Suppressor macrophage (primary cell): ENCODE data around the gene SMIM10L2A.
"Not testable (repeated sequence)": the region's sequence is repeated elsewhere in the genome, so short reads cannot be mapped to it uniquely, and the experiment has no call there.

Experiments used
- DNase-seq, 4 experiments: peaks; one replicate each; pipeline ENCODE4 v3.0.0-alpha.2; 2020 to 2022

Gene SMIM10L2A

GRCh38 chrX:135423173-135423864, 1.6 kb downstream of the SMIM10L2A start:
- DNase-seq, result not testable (repeated sequence)

DNA sequence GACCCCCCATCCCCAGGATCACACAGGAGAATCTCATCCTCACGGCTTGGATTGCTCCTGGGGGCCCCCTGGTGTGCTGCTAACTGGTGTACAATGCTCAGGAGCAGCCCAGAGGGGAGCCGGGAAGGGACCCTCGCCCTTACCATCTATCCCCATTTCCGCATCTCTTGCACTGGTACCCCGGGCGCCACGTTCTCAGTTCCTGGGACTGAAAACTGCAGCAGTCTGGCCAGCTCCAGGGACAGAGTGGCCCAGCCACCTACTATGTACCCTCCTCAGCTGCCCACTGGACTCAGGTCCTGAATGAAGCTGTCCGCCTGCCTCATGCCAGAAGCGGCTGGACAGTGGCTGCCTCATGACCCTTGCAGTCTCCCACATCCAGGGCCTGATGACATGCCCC, 2.7 kb downstream of the SMIM10L2A start:
- DNase-seq, result no peak

GRCh38 chrX:135425026-135425965, 3.6 kb downstream of the SMIM10L2A start:
- DNase-seq, result no peak

GRCh38 chrX:135429429-135429828, 7.7 kb downstream of the SMIM10L2A start:
- DNase-seq, result no peak

GRCh38 chrX:135431886-135432285, 10.1 kb downstream of the SMIM10L2A start:
- DNase-seq, result no peak

DNA sequence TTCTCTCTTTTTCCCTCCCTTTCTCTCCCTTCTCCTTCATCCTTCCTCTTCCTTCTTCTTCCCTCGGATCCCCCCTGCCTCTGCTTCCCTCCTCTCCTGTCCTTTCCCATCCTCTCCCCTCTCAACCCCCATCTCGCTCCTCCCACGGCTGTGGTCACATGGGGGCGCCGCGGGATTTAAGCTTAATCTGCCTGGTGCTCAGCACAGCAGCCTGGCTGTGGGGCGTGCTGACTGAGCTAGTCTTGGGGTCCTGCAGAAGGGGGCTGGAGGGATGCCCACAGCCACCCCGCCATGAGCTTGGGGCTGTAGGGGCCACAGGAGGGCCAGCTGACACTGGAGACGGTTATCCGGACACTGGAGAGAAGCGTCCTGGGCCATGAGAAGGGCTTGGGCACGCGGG, 10.7 kb downstream of the SMIM10L2A start:
- DNase-seq, result no peak

GRCh38 chrX:135432881-135433521, 11.3 kb downstream of the SMIM10L2A start:
- no peak for DNase-seq

DNA sequence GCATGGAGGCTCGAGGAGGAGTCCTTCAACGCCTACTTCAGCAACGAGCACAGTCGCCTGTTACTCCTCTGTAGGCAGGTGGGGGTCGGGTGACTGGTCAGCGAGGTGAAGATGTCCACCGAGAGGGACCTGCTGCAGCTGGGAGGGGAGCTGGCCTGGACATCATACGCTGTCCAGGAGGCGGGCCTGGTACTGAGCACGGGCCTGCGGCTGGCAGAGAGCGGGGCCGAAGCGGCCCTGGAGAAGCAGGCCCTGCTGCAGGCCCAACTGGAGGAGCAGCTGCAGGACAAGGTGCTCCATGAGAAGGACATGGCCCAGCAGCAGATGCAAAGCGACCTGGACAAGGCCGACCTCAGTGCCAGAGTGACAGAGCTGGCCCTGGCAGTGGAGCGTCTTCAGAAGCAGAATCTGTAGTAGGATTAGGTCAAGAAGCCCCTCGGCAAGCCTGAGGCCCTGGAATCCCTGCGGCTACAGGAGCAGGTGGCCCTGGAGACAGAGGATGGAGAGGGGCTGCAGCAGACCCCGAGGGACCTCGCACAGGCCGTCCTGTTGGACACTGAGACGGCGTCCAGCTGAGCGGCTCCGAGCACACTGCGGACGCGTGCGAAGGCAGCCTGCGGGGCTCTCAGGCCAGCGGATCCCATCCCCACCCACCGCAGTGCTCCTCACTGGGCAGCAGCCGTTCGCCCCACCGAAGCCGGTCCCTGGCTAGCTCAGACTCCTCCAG, 11.9 kb downstream of the SMIM10L2A start:
- no peak for DNase-seq

- no peak for DNase-seq
Measured at GRCh38 chrX:135434258-135435138, 12.8 kb downstream of the SMIM10L2A start.

- DNase-seq, result no peak
Measured at GRCh38 chrX:135435139-135435922, 13.6 kb downstream of the SMIM10L2A start.

GRCh38 chrX:135435933-135436332, 14.2 kb downstream of the SMIM10L2A start:
- DNase-seq, result no peak

DNA sequence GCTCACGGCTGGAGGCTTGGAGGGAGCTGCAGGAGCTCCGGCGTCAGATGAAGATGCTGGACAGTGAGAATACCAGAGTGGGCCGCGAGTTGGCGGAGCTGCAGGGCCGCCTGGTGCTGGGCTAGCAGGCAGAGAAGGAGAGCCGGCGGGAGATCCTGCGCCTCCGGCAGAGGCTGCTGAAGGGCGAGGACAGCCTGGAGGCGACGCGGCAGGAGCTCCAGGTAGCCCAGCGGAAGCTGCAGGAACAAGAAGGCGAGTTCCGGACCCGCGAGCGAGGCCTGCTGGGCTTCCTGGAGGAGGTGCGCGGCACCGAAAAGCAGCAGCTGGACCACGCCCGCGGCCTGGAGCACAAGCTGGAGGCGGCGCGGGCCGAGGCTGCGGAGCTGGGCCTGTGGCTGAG, 14.7 kb downstream of the SMIM10L2A start:
- no peak for DNase-seq

DNA sequence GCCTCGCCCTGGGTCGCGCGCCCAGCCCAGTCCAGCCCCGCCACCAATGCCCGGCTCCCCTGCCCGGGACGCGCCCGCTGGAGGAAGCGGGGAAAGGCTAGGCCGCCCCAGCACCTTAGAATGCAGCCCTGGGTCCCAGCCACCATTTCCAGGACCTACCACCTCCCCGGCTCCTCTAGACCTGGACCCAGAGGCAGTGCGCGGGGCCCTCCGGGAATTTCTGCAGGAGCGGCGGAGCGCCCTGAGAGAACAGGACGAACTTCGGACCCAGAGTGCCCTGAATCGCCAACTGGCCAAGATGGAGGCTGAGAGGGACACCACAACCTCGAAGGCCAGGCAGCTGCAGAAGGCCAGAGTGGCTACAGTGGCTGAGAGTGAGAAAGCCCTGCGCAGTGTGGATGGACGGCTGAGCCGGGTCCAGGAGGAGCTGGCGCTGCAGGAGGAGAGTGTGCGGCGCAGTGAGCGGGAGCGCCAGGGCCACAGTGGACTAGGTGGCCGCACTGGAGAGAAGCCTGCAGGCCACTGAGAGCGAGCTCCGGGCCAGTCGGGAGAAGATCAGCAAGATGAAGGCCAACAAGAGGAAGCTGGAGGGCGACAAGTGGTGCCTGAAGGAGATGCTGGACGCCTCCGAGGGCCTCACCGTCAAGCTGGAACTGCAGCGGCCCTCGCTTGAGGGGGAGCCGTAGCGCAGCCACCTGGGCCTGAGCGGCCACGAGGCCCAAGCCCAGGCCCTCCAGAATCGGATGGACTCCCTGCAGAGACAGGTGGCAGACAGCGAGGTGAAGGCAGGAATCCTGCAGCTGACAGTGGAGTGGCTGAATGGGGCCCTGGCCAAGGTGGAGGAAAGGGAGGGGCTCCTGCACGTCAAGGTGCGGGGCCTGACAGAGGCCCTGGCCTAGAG, 15.5 kb downstream of the SMIM10L2A start:
- no peak for DNase-seq

GRCh38 chrX:135437867-135438733, 16.4 kb downstream of the SMIM10L2A start:
- DNase-seq, result no peak

DNA sequence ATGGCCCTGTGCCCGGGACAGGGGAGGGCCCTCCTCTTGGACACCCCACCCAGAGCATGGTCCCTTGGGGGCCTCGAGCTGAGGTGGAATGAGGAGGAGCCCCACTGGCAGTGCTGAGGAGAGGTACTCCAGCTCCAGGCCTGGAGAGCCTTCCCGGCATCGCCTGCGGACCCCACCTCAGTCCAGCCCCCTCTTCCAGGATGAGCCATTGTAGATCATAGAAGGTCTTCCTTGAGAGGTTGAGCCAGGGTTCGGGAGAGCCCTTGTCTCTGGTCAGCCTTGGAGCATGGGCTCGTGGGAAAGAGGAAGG, 16.9 kb downstream of the SMIM10L2A start:
- DNase-seq, result no peak

DNA sequence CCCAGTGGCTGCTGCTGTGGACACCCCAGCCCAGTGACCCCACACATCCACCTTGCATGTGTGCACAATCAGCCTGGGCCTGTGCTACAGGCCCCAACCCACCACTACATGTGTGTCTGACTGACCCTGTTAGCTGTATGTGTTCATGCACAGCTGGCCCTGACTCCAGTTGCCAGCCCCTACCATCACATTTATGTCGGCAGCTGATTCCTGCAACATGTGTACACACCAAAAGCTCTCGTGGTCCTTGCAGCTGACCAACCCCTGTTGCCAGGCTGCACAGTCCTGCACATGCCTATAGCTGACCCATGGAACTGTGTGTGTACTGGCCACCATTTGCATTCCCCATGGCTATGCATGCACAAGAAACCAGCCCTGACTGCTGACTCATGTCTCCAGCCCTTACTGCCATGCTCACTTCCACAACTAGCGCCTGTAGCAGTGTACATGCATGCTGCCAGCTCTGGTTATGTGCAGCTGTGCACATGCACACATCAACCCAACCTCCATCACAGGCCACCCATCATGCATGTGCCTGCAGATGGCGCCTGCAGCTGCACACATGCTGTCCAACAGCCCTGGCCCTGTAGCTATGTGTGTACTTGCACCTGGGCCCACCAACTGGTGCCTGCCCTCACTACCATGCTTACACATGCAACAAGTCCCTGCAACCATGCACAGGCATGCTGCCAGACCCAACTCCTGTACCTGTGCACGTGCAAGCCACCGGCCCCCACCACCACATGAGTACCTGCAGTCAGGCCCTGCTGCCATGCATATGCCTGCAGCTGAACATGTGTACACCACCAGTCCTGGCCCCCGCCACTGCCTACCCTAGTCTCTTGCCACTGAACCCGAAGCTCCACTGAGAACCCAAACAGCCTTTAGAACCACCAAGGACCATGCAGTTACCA, 28.1 kb downstream of the SMIM10L2A start:
- no peak for DNase-seq

DNA sequence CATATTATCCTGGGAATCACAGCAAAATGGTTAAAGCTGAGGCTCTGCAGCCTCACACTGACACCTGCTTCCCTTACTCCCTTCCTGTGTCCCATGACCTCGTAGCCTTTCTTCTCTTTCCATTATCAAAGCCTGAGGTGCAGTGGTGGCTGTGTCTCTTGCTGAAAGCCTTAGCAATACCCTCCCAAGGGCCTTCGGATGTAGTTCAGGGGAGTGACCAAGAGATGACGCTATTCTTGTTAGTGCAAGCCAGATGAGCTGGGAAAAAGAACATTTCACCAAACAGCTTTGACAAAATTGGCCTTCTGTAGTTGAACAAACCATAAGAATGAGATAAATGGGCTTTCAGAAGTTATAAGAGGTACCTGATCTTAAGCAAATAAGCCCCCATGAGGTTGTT, 31.6 kb downstream of the SMIM10L2A start:
- DNase-seq, result no peak

GRCh38 chrX:135454816-135455215, 33.1 kb downstream of the SMIM10L2A start:
- no peak for DNase-seq
